Mesenchymal stem cell (in vitro differentiated cells and primary cell): ENCODE measurements around the gene POMP.
A peak's percentile ranks its signal among the peaks of the same experiment; 100 is the strongest.
"Not testable (repeated sequence)": the region's sequence is repeated elsewhere in the genome, so short reads cannot be mapped to it uniquely, and the experiment has no call there.

Source experiments
- DNase-seq: peaks from one replicate; pipeline ENCODE4 v3.0.0-alpha.2; 2013
- H2AFZ ChIP-seq: one replicate; pipeline ENCODE4 v1.6.1; 2013; ENCODE audit warnings: low read depth, mild to moderate bottlenecking, control low read depth, inconsistent platforms, low read length, moderate library complexity
- H2AK5ac ChIP-seq: 2 replicates; pipeline ENCODE4 v1.6.1; 2013; ENCODE audit warnings: low read length, moderate library complexity, mild to moderate bottlenecking, inconsistent platforms; ENCODE audit not compliant: severe bottlenecking
- H2BK120ac ChIP-seq: one replicate; pipeline ENCODE4 v1.6.1; 2013; ENCODE audit warnings: low read depth, mild to moderate bottlenecking, inconsistent platforms, low read length, moderate library complexity
- H2BK12ac ChIP-seq, 2 experiments: one replicate each; pipeline ENCODE4 v1.6.1; 2013; ENCODE audit warnings: inconsistent platforms in 2 of 2, low read length in 2 of 2, mild to moderate bottlenecking in 2 of 2, moderate library complexity in 2 of 2, control low read depth in 1 of 2
- H2BK15ac ChIP-seq: one replicate; pipeline ENCODE4 v1.6.1; 2013; ENCODE audit warnings: mild to moderate bottlenecking, low read depth, inconsistent platforms; ENCODE audit not compliant: poor library complexity, severe bottlenecking
- H2BK5ac ChIP-seq: 2 replicates; pipeline ENCODE4 v1.6.1; 2013; ENCODE audit warnings: low read depth, mild to moderate bottlenecking, low read length, control low read depth, inconsistent platforms; ENCODE audit not compliant: poor library complexity, severe bottlenecking
- H3K14ac ChIP-seq, 2 experiments: one replicate each; pipeline ENCODE4 v1.6.1; 2013; ENCODE audit warnings: inconsistent platforms in 2 of 2, low read length in 2 of 2, control low read depth in 1 of 2, mild to moderate bottlenecking in 1 of 2, moderate library complexity in 1 of 2
- H3K18ac ChIP-seq, 2 experiments: one replicate each; pipeline ENCODE4 v1.6.1; 2013; ENCODE audit warnings: inconsistent platforms in 2 of 2, low read length in 2 of 2, control low read depth in 1 of 2, low read depth in 1 of 2, mild to moderate bottlenecking in 1 of 2
- H3K23ac ChIP-seq, 2 experiments: one replicate each; pipeline ENCODE4 v1.6.1; 2013; ENCODE audit warnings: inconsistent platforms in 2 of 2, low read length in 2 of 2, mild to moderate bottlenecking in 2 of 2, moderate library complexity in 2 of 2, control low read depth in 1 of 2
- H3K27ac ChIP-seq: 2 replicates; pipeline ENCODE4 v1.5.1; 2013; ENCODE audit warnings: mild to moderate bottlenecking, moderate library complexity, low read length, control low read depth, inconsistent platforms; ENCODE audit not compliant: poor library complexity, severe bottlenecking
- H3K27me3 ChIP-seq, 2 experiments: 2 replicates each; pipeline versions ENCODE4 v1.6.1 to v1.7.0; 2013; ENCODE audit warnings: low read length in 2 of 2, mild to moderate bottlenecking in 2 of 2, moderate library complexity in 2 of 2, control low read depth in 1 of 2, inconsistent platforms in 1 of 2; ENCODE audit not compliant: control insufficient read depth in 1 of 2, insufficient read depth in 1 of 2
- H3K36me3 ChIP-seq, 2 experiments: 2 replicates each; pipeline versions ENCODE4 v1.6.1 to v1.7.0; 2013; ENCODE audit warnings: low read length in 2 of 2, control low read depth in 1 of 2, inconsistent platforms in 1 of 2, low read depth in 1 of 2, mild to moderate bottlenecking in 1 of 2; ENCODE audit not compliant: insufficient read depth in 2 of 2, control insufficient read depth in 1 of 2
- H3K4ac ChIP-seq, 2 experiments: one replicate each; pipeline ENCODE4 v1.6.1; 2013; ENCODE audit warnings: inconsistent platforms in 2 of 2, low read length in 2 of 2, mild to moderate bottlenecking in 2 of 2, moderate library complexity in 2 of 2, control low read depth in 1 of 2, low read depth in 1 of 2
- H3K4me1 ChIP-seq: 2 replicates; pipeline ENCODE4 v1.6.1; 2013; ENCODE audit warnings: low read depth, low read length, control low read depth; ENCODE audit not compliant: control insufficient read depth, insufficient read depth
- H3K4me2 ChIP-seq: 2 replicates; pipeline ENCODE4 v1.6.1; 2013; ENCODE audit warnings: low read length, mild to moderate bottlenecking, inconsistent platforms; ENCODE audit not compliant: poor library complexity, severe bottlenecking
- H3K4me3 ChIP-seq, 2 experiments: 2 replicates each; pipeline versions ENCODE4 v1.5.1 to v1.7.0; 2013; ENCODE audit warnings: low read length in 2 of 2, mild to moderate bottlenecking in 2 of 2, control low read depth in 1 of 2, low read depth in 1 of 2; ENCODE audit not compliant: insufficient read depth in 1 of 2
- H3K79me1 ChIP-seq: replicated peaks from 2 replicates; pipeline ENCODE4 v1.6.1; 2013; ENCODE audit warnings: mild to moderate bottlenecking, control low read depth, low read length, inconsistent platforms; ENCODE audit not compliant: poor library complexity, severe bottlenecking
- H3K9ac ChIP-seq: 2 replicates; pipeline ENCODE4 v1.7.0; 2013; ENCODE audit warnings: mild to moderate bottlenecking, low read length, moderate library complexity
- H3K9me3 ChIP-seq: 2 replicates; pipeline ENCODE4 v1.7.0; 2013; ENCODE audit warnings: mild to moderate bottlenecking, low read length; ENCODE audit not compliant: control insufficient read depth
- H4K8ac ChIP-seq: one replicate; pipeline ENCODE4 v1.6.1; 2013; ENCODE audit warnings: inconsistent platforms, mild to moderate bottlenecking, low read length, moderate library complexity
- H4K91ac ChIP-seq: one replicate; pipeline ENCODE4 v1.6.1; 2013; ENCODE audit warnings: mild to moderate bottlenecking, low read length, inconsistent platforms
- WGBS: methylation state at CpG from one replicate; pipeline ENCODE4 v1.1.7; 2013; ENCODE audit warnings: mixed read lengths; 5-methylcytosine and 5-hydroxymethylcytosine counted together

The POMP gene

DNA sequence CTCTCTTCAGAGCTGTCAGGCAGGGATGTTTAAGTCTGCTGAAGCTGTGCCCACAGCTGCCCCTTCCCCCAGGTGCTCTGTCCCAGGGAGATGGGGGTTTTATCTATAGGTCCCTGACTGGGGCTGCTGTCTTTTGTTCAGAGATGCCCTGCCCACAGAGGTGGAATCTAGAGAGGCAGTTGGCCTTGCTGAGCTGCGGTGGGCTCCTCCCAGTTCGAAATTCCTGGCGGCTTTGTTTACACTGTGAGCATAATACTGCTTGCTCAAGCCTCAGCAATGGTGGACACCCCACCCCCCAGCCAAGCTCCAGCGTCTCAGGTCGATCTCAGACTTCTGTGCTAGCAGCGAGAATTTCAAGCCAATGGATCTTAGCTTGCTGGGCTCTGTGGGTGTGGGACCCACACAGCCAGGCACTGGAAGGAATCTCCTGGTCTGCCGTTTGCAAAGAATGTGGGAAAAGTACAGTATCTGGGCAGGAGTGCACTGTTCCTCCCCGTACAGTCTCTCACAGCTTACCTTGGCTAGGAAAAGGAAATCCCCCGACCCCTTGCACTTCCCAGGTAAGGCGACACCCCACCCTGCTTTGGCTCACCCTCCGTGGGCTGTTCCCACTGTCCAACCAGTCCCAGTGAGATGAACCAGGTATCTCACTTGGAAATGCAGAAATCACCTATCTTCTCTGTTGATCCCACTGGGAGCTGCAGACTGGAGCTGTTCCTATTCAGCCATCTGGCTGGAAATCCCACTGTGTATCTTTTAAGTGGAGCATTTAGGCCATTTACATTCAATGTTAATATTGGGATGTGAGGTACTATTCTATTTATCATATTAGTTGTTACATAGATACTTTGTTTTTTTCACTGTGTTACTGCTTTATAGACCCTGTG lies 34.9 kb downstream of the POMP start:
- not testable (repeated sequence) for H3K79me1 ChIP-seq, H2AK5ac ChIP-seq, H3K9ac ChIP-seq, H3K4me1 ChIP-seq, H3K4me3 ChIP-seq, H2BK15ac ChIP-seq, H3K4me2 ChIP-seq, H3K9me3 ChIP-seq, H3K27ac ChIP-seq, H3K4ac ChIP-seq, H2BK5ac ChIP-seq, H2BK120ac ChIP-seq, H3K27me3 ChIP-seq, H3K36me3 ChIP-seq, H3K23ac ChIP-seq
- peak overlapping the region; percentile 87 for H4K8ac ChIP-seq
- peak overlapping the region; percentile 77 for H2AFZ ChIP-seq
- H4K91ac ChIP-seq = peak overlapping the region; percentile 82
- 46% methylated on average over 11 of the region's 11 CpGs for WGBS
- peak overlapping the region; percentile 84 to 93 for H3K18ac ChIP-seq
- peak; percentile 68 for DNase-seq
- H2BK12ac ChIP-seq = peak overlapping the region; percentile 76 to 92
- H3K14ac ChIP-seq = peak overlapping the region in 1 of 2 experiments; percentile 28

GRCh38 chr13:28697441-28697840 lies 38.5 kb downstream of the POMP start:
- Histone ChIP-seq H3K36me3 (no peaks in the 10 kb centered on the region), H3K27me3 (peaks cover 0 to 6% of the 10 kb centered on the region in 2 experiments), H2BK15ac (no peak overlapping the region), H2AFZ (no peak overlapping the region), H3K4me3 (no peak overlapping the region), H3K4ac (no peak overlapping the region), H2BK120ac (no peak overlapping the region), H3K23ac (no peak overlapping the region), H3K79me1 (no peaks in the 10 kb centered on the region), H2AK5ac (no peak overlapping the region), H3K4me1 (no peaks in the 10 kb centered on the region), H3K27ac (no peak overlapping the region), H4K8ac (no peak overlapping the region), H3K4me2 (no peak overlapping the region), H3K14ac (no peak overlapping the region), H3K9me3 (no peaks in the 10 kb centered on the region), H2BK12ac (no peak overlapping the region), H3K9ac (no peak overlapping the region), H2BK5ac (no peak overlapping the region), H4K91ac (no peak overlapping the region), H3K18ac (no peak overlapping the region)
- peak; percentile 29 for DNase-seq
- 80% methylated on average over 1 of the region's 1 CpG for WGBS

GRCh38 chr13:28699246-28699645 lies 40.3 kb downstream of the POMP start:
- Histone ChIP-seq H3K27me3 (no peaks in the 10 kb centered on the region), H3K36me3 (no peaks in the 10 kb centered on the region), H3K9me3 (no peaks in the 10 kb centered on the region), H3K4me1 (no peaks in the 10 kb centered on the region), H3K9ac (no peak overlapping the region), H2BK120ac (no peak overlapping the region), H3K23ac (no peak overlapping the region), H3K27ac (no peak overlapping the region), H2AFZ (no peak overlapping the region), H2BK12ac (no peak overlapping the region), H3K4me2 (no peak overlapping the region), H2BK5ac (no peak overlapping the region), H3K14ac (no peak overlapping the region), H2AK5ac (no peak overlapping the region), H3K18ac (no peak overlapping the region), H2BK15ac (no peak overlapping the region), H3K4ac (no peak overlapping the region), H3K79me1 (no peaks in the 10 kb centered on the region), H4K91ac (no peak overlapping the region), H3K4me3 (no peak overlapping the region), H4K8ac (no peak overlapping the region)
- no peak for DNase-seq
- no CpG with 5 or more reads among the region's 1 CpG for WGBS

DNA sequence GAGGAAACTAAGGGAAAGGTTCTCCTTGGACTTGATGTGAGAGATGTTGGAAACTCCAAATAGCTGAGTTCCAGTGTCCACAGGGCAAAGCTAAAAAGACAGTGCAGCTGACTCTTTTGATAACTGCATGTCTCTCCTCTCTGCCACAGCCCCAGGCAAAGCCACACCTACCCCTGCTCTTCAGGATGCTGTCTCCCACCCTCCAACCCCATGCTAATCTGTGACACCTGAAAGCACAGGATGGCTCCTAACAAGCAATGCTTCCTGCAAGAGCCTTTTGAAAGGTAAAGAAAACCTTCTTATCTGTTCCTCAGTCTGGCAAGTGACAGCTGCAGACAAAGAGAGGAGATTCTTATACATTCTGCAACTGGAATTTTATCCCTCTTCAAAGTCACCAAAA lies 45.4 kb downstream of the POMP start:
- Histone ChIP-seq H3K14ac (no peak overlapping the region), H2AFZ (no peak overlapping the region), H3K27me3 (no peaks in the 10 kb centered on the region), H3K4ac (no peak overlapping the region), H4K8ac (no peak overlapping the region), H3K23ac (no peak overlapping the region), H2BK120ac (no peak overlapping the region), H3K18ac (no peak overlapping the region), H3K27ac (no peak overlapping the region), H2BK15ac (no peak overlapping the region), H3K4me1 (peaks cover 2% of the 10 kb centered on the region), H2BK12ac (no peak overlapping the region), H2BK5ac (no peak overlapping the region), H2AK5ac (no peak overlapping the region), H3K4me3 (no peak overlapping the region), H4K91ac (no peak overlapping the region), H3K9me3 (no peaks in the 10 kb centered on the region), H3K9ac (no peak overlapping the region), H3K36me3 (no peaks in the 10 kb centered on the region), H3K4me2 (no peak overlapping the region), H3K79me1 (no peaks in the 10 kb centered on the region)
- DNase-seq = no peak
